K562 (cell line): ENCODE results near the gene AP4S1. TPM values are rescaled to one million over a fixed set of nuclear protein-coding genes. Genes with fewer than 3 reads are reported as not detected.
A peak's percentile ranks its signal among the peaks of the same experiment; 100 is the strongest.

Experiments used
- ATAC-seq: fragments of 200-7000 bp; cut with Tn5 transposase; 3 replicates; pipeline ENCODE4 v1.9.1; 2020; ENCODE audit warnings: moderate library complexity
- BruUV-seq: library from RNA; stranded (reverse); fragments of 400-500 nt; replicated peaks from 2 replicates; lab custom pipeline; 2021; lab: Mats Ljungman, UMichigan
- CTCF ChIA-PET: fragments of 300-600 bp; formaldehyde crosslinking; extraction: SDS; loops from one replicate; lab custom pipeline; 2021; ENCODE audit warnings: low intra/inter-chr PET ratio; lab: Yijun Ruan, JAX
- POLR2A ChIA-PET: fragments of 300-600, 350-650 bp; sonication (Branson Sonifier 250); formaldehyde crosslinking; extraction: SDS; loops from one replicate; lab custom pipeline; 2021; ENCODE audit warnings: antibody characterized with exemption, inconsistent platforms; lab: Yijun Ruan, JAX
- DNase-seq, 4 experiments: peaks; one replicate each; pipeline versions ENCODE4 v3.0.0 to v3.0.0-alpha.2; 2011 to 2018; ENCODE audit warnings: low spot score in 3 of 4, mixed read lengths in 3 of 4; ENCODE audit errors: extremely low read depth in 1 of 4
- FAIRE-seq: peaks from 2 replicates; lab custom pipeline; 2011; peaks lifted over from hg19 to GRCh38; lab: Jason Lieb, UNC
- H2AFZ ChIP-seq: 2 replicates; pipeline ENCODE4 v1.6.0; 2011; ENCODE audit warnings: low read depth, low read length, control low read depth, inconsistent platforms
- H3K27ac ChIP-seq: fragments of 200-600 bp; 3 replicates; pipeline ENCODE4 v1.8.0; 2011; ENCODE audit warnings: low read depth, mild to moderate bottlenecking, control low read depth, inconsistent platforms, low read length, moderate library complexity, mixed read lengths; ENCODE audit errors: extremely low read depth
- H3K27me3 ChIP-seq, 2 experiments: fragments of 300-600 bp in 1 of 2; 2 replicates in 1 of 2; 3 replicates in 1 of 2; pipeline versions ENCODE4 v1.6.0 to v1.8.0; 2011; ENCODE audit warnings: inconsistent platforms in 2 of 2, low read length in 2 of 2, mild to moderate bottlenecking in 1 of 2, mixed read lengths in 1 of 2, moderate library complexity in 1 of 2; ENCODE audit not compliant: control insufficient read depth in 2 of 2, insufficient read depth in 2 of 2
- H3K36me3 ChIP-seq: fragments of 300-600 bp; 3 replicates; pipeline ENCODE4 v1.8.0; 2011; ENCODE audit warnings: mild to moderate bottlenecking, low read length, inconsistent platforms; ENCODE audit not compliant: control insufficient read depth, insufficient read depth
- H3K4me1 ChIP-seq, 2 experiments: fragments of 200-600 bp in 1 of 2; replicated peaks in 1 of 2; 2 replicates in 1 of 2; 3 replicates in 1 of 2; pipeline versions ENCODE4 v1.5.1 to v1.8.0; 2011; ENCODE audit warnings: inconsistent platforms in 2 of 2, low read length in 2 of 2, mild to moderate bottlenecking in 1 of 2, mixed read lengths in 1 of 2, moderate library complexity in 1 of 2; ENCODE audit not compliant: control insufficient read depth in 2 of 2, insufficient read depth in 2 of 2
- H3K4me2 ChIP-seq: 2 replicates; pipeline ENCODE4 v1.6.1; 2011; ENCODE audit warnings: low read length, control low read depth, inconsistent platforms, mixed read lengths; ENCODE audit not compliant: insufficient read depth
- H3K4me3 ChIP-seq: fragments of 200-600 bp; sonication (generic), shearing (Covaris generic); 2 replicates; pipeline ENCODE4 v1.5.1; 2016; ENCODE audit warnings: control low read depth, inconsistent platforms
- H3K79me2 ChIP-seq: fragments of 200-600 bp; 3 replicates; pipeline ENCODE4 v1.8.0; 2011; ENCODE audit warnings: low read length, inconsistent platforms; ENCODE audit not compliant: control insufficient read depth, insufficient read depth
- H3K9ac ChIP-seq, 2 experiments: 2 replicates each; pipeline versions ENCODE4 v1.6.0 to v1.6.1; 2011; ENCODE audit warnings: low read depth in 2 of 2, low read length in 2 of 2, control low read depth in 1 of 2, inconsistent platforms in 1 of 2, mild to moderate bottlenecking in 1 of 2, mixed read lengths in 1 of 2; ENCODE audit not compliant: insufficient read depth in 1 of 2
- H3K9me1 ChIP-seq: one replicate; pipeline ENCODE4 v1.6.0; 2011; ENCODE audit warnings: inconsistent platforms, mild to moderate bottlenecking, low read length, moderate library complexity; ENCODE audit not compliant: control insufficient read depth, insufficient read depth
- H3K9me3 ChIP-seq: replicated peaks from 2 replicates; pipeline ENCODE4 v1.5.1; 2011; ENCODE audit warnings: low read depth, low read length, inconsistent platforms; ENCODE audit not compliant: control insufficient read depth, insufficient read depth
- H4K20me1 ChIP-seq: replicated peaks from 2 replicates; pipeline ENCODE4 v1.6.1; 2011; ENCODE audit warnings: low read length, inconsistent platforms, mixed read lengths; ENCODE audit not compliant: control insufficient read depth, insufficient read depth
- ELF2 ChIP-seq: fragments of 250-450 bp; sonication (Bioruptor Pico); IDR thresholded peaks from 2 replicates; pipeline ENCODE4 v1.5.0; 2021; ENCODE audit warnings: mild to moderate bottlenecking
- FOXA3 ChIP-seq, 2 experiments: fragments of 450-650 bp in 1 of 2; sonication (generic) in 1 of 2; formaldehyde crosslinking; IDR thresholded peaks in 1 of 2; conservative IDR thresholded peaks in 1 of 2; 2 replicates each; pipeline versions ENCODE4 v1.4.0 to v1.8.0; 2020 to 2022; ENCODE audit warnings: mild to moderate bottlenecking in 2 of 2, missing genetic modification reagents in 1 of 2
- HDGF ChIP-seq: fragments of 450-650 bp; IDR thresholded peaks from 2 replicates; pipeline ENCODE4 v1.6.1; 2016
- KDM2B ChIP-seq: fragments of 250-450 bp; sonication (Bioruptor Pico); IDR thresholded peaks from 2 replicates; pipeline ENCODE4 v1.8.0; 2021; ENCODE audit warnings: mild to moderate bottlenecking, moderate library complexity
- KLF16 ChIP-seq: IDR thresholded peaks from 2 replicates; pipeline ENCODE4 v1.6.1; 2016; ENCODE audit warnings: antibody characterized with exemption
- RBM22 ChIP-seq: fragments of 200-400 bp; formaldehyde crosslinking; IDR thresholded peaks from 2 replicates; pipeline ENCODE4 v1.6.1; 2018; ENCODE audit warnings: low read length, low read depth; ENCODE audit not compliant: poor library complexity, severe bottlenecking
- RERE ChIP-seq: sonication (generic); formaldehyde crosslinking; IDR thresholded peaks from 2 replicates; pipeline ENCODE4 v1.8.0; 2023; ENCODE audit warnings: missing genetic modification reagents, mild to moderate bottlenecking, borderline replicate concordance
- TAL1 ChIP-seq: fragments of 450-650 bp; IDR thresholded peaks from 2 replicates; pipeline ENCODE4 v1.6.1; 2016; ENCODE audit warnings: mild to moderate bottlenecking
- ZEB2 ChIP-seq: fragments of 450-650 bp; IDR thresholded peaks from 2 replicates; pipeline ENCODE4 v1.6.1; 2016
- WGBS: fragments of 100-300 bp; shearing (Covaris generic); methylation state at CpG from one replicate; pipeline ENCODE4 v1.1.6; 2016; ENCODE audit warnings: low coverage, mixed read lengths; ENCODE audit not compliant: insufficient coverage; ENCODE audit errors: missing lambda C conversion rate; 5-methylcytosine and 5-hydroxymethylcytosine counted together
- in situ Hi-C: fragments of 300-500 bp; cut with MboI; formaldehyde crosslinking; loops from 4 replicates; pipeline ENCODE4 v1.15.0; 2018; ENCODE audit warnings: inconsistent platforms, mixed read lengths
- intact Hi-C: fragments of 100-400 bp; cut with micrococcal nuclease; formaldehyde crosslinking; loops from 2 replicates; pipeline ENCODE4 v1.14.2; 2022
- polyA plus RNA-seq, 8 experiments: library from polyadenylated mRNA; depleted of rRNA in 4 of 8; stranded (reverse) in 5 of 8; unstranded in 3 of 8; fragments of >200 nt; fragmentation: Nextera tagmentation in 2 of 8; fragmentation: Illumina TruSeq in 1 of 8; extraction: Ambion mirVana in 2 of 8; extraction: Trizol in 1 of 8; gene quantifications; 2 replicates each; pipeline versions ENCODE4 v1.2.1 to v1.2.3, GENCODE V29; 2011 to 2014; ENCODE audit warnings: inconsistent platforms in 1 of 8, missing spikeins in 1 of 8
- total RNA-seq, 7 experiments: library from RNA; depleted of rRNA in 6 of 7; stranded (reverse); fragments of >200 nt in 6 of 7; fragmentation: Illumina TruSeq in 2 of 7; extraction: Trizol in 2 of 7; gene quantifications; 2 replicates each; pipeline versions ENCODE4 v1.2.1 to v1.2.3, GENCODE V29; 2011 to 2021; ENCODE audit warnings: low replicate concordance in 1 of 7

The AP4S1 gene
- total and polyA plus RNA-seq, 9 of the 15 experiments (the other 6 are each of a cell fraction or from before 2014, with no cell fraction given) = 3.7 to 7.8 (median 5.9) TPM

GRCh38 chr14:30980980-30981379 is 44.5 kb upstream of the AP4S1 start:
- Histone ChIP-seq H3K9ac (no peak overlapping the region), H3K36me3 (no peaks in the 10 kb centered on the region; the same call in 2 of the 3 replicates), H4K20me1 (no peaks in the 10 kb centered on the region; the same call in 1 of the 2 replicates), H3K4me1 (peaks cover 0 to 3% of the 10 kb centered on the region in 2 experiments; a peak in 3 of 5 replicates), H3K27me3 (no peaks in the 10 kb centered on the region), H3K9me1 (no peaks in the 10 kb centered on the region), H3K4me2 (no peak overlapping the region), H3K79me2 (peaks cover 93% of the 10 kb centered on the region), H3K4me3 (no peak overlapping the region), H3K27ac (peak overlapping the region; percentile 35; the same call in 1 of the 3 replicates), H3K9me3 (no peaks in the 10 kb centered on the region), H2AFZ (no peak overlapping the region)
- FAIRE-seq (peak; percentile 32), DNase-seq (no peak), ATAC-seq (no peak)
- POLR2A ChIA-PET = interaction anchor here (0.6 kb wide), 1 partner anchor 104 kb away, joined by 3 read pairs; no protein-coding TSS in a partner anchor
- BruUV-seq = no TSS peak
- intact Hi-C loops = loop anchor here (1.0 to 2.0 kb wide), 2 partner anchors 46 to 101 kb away; partner anchors contain the start of gene STRN3
- WGBS = 43% methylated on average over 3 of the region's 3 CpGs
- CTCF ChIA-PET = interaction anchor here (1.3 to 1.9 kb wide), 2 partner anchors 101 to 1274 kb away, joined by 5 to 11 read pairs; no protein-coding TSS in a partner anchor
- in situ Hi-C loops = loop anchor here (5.0 kb wide), 1 partner anchor 101 kb away; no protein-coding TSS in a partner anchor
- TF ChIP-seq FOXA3 (CRISPR knock-in tag; conservative IDR thresholded peaks at IDR 0.05 in 1 of 2, IDR thresholded peaks at IDR 0.05 in 1 of 2) (no peak), RBM22 (no peak), TAL1 (no peak), ELF2 (CRISPR knock-in tag) (no peak), RERE (CRISPR knock-in tag) (no peak), ZEB2 (no peak), KLF16 (no peak), KDM2B (CRISPR knock-in tag) (no peak), HDGF (no peak)
